ENCODE measurements around the gene ASMT.
"Not testable (repeated sequence)": the region's sequence is repeated elsewhere in the genome, so short reads cannot be mapped to it uniquely, and the experiment has no call there.

Gene ASMT, protein sequence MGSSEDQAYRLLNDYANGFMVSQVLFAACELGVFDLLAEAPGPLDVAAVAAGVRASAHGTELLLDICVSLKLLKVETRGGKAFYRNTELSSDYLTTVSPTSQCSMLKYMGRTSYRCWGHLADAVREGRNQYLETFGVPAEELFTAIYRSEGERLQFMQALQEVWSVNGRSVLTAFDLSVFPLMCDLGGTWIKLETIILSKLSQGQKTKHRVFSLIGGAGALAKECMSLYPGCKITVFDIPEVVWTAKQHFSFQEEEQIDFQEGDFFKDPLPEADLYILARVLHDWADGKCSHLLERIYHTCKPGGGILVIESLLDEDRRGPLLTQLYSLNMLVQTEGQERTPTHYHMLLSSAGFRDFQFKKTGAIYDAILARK

GRCh38 chrX:1614927-1615326 is at the start of gene ASMT:
ASMT (plus strand) TSS chrX:1615059; CDS start chrX:1615200, 141 bp downstream.
- POLR2A ChIA-PET, result no interaction called here
- DNase-seq (ENCODE audit: extremely low spot score), result no peak
- no peak for TF ChIP-seq CTBP1 (IDR thresholded peaks at IDR 0.05; ENCODE audit: borderline replicate concordance)
- TF ChIP-seq ZNF384 (IDR thresholded peaks at IDR 0.05), result no peak
- TF ChIP-seq HDGF (IDR thresholded peaks at IDR 0.05; ENCODE audit: borderline replicate concordance), result no peak
- no peak for TF ChIP-seq ELF4 (IDR thresholded peaks at IDR 0.05)
- no peak for TF ChIP-seq SUZ12 (IDR thresholded peaks at IDR 0.05)
- TF ChIP-seq L3MBTL2 (conservative IDR thresholded peaks at IDR 0.05), result no peak
- no peak for TF ChIP-seq FOXK2 (IDR thresholded peaks at IDR 0.05)
- TF ChIP-seq PKNOX1 (IDR thresholded peaks at IDR 0.05), result no peak
- TF ChIP-seq NFRKB (IDR thresholded peaks at IDR 0.05), result no peak
- no peak for TF ChIP-seq FOXM1 (IDR thresholded peaks at IDR 0.05; ENCODE audit: borderline replicate concordance)
- TF ChIP-seq TARDBP (IDR thresholded peaks at IDR 0.05), result no peak
- no peak for TF ChIP-seq ARNT (IDR thresholded peaks at IDR 0.05)
- TF ChIP-seq BHLHE40 (IDR thresholded peaks at IDR 0.05; ENCODE audit: borderline replicate concordance), result no peak
- no peak for TF ChIP-seq SP1 (IDR thresholded peaks at IDR 0.05)
- no peak for TF ChIP-seq LEF1 (IDR thresholded peaks at IDR 0.05; ENCODE audit: borderline replicate concordance)
- CTCF ChIA-PET, result no interaction called here

GRCh38 chrX:1574181-1574580 is 40.7 kb upstream of the ASMT start:
- POLR2A ChIA-PET; CTCF ChIA-PET; DNase-seq (ENCODE audit: extremely low spot score): not testable (repeated sequence)

- POLR2A ChIA-PET, result no interaction called here
- TF ChIP-seq LEF1 (IDR thresholded peaks at IDR 0.05; ENCODE audit: borderline replicate concordance) (no peak), FOXK2 (IDR thresholded peaks at IDR 0.05) (no peak), ARNT (IDR thresholded peaks at IDR 0.05) (no peak), HDGF (IDR thresholded peaks at IDR 0.05; ENCODE audit: borderline replicate concordance) (no peak), FOXM1 (IDR thresholded peaks at IDR 0.05; ENCODE audit: borderline replicate concordance) (no peak), CTBP1 (IDR thresholded peaks at IDR 0.05; ENCODE audit: borderline replicate concordance) (no peak), PKNOX1 (IDR thresholded peaks at IDR 0.05) (no peak), NFRKB (IDR thresholded peaks at IDR 0.05) (no peak), TARDBP (IDR thresholded peaks at IDR 0.05) (no peak), SP1 (IDR thresholded peaks at IDR 0.05) (no peak), FOXA1 (IDR thresholded peaks at IDR 0.05) (no peak)
- CTCF ChIA-PET, result no interaction called here
- DNase-seq (ENCODE audit: extremely low spot score), result no peak
Measured at GRCh38 chrX:1576201-1576992, 38.5 kb upstream of the ASMT start.

DNA sequence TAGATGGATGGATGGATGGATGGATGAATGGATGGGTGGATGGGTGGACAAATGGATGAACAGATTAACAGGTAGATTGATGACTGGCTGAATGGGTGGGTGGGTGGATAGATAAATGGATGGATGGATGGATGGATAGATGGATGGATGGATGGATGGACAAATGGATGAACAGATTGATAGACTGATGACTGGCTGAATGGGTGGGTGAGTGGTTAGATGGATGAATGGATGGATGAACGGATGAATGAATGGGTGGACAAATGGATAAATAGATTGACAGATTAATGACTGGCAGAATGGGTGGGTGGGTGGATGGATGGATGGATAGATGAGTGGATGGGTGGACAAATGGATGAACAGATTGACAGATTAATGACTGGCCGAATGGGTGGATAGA is 37.0 kb upstream of the ASMT start:
- POLR2A ChIA-PET, result no interaction called here
- TF ChIP-seq ZNF384 (IDR thresholded peaks at IDR 0.05) (no peak), FOXM1 (IDR thresholded peaks at IDR 0.05; ENCODE audit: borderline replicate concordance) (no peak), PKNOX1 (IDR thresholded peaks at IDR 0.05) (peak; percentile 66)

DNA sequence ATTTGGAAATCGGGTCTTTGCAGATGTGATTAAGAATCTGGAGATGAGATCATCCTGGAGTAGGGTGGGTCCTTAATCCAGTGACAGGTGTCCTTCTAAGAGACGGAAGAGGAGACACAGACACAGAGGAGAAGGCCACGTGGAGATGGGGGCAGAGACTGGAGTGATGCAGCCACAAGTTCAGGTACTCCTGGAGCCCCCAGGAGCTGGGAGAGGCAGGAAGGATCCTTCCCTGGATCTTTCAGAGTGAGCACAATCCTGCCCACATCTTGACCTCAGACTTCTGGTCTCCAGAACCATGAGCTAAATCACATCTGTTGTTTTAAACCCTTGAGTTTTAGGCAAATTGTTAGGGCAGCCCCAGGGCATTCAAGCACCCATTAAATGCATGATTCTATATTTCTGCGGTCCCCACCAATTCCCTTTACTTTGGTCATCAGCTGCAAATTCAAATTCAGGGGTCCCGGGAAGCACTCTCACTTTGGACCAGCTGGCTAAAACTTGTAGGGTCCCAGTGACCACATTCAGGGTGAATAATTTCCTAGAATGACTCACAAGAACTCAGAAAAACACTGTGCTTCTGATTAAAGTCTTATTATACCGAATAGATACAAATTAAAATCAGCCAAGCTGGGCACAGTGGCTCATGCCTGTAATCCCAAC is 36.2 kb upstream of the ASMT start:
- no peak for DNase-seq (ENCODE audit: extremely low spot score)
- CTCF ChIA-PET, result no interaction called here
- TF ChIP-seq BHLHE40 (IDR thresholded peaks at IDR 0.05; ENCODE audit: borderline replicate concordance) (no peak), SUZ12 (IDR thresholded peaks at IDR 0.05) (no peak)
- POLR2A ChIA-PET, result no interaction called here

More for the DNA sequence above, 37.0 kb upstream of the ASMT start:
- CTCF ChIA-PET, result no interaction called here
- no peak for DNase-seq (ENCODE audit: extremely low spot score)

DNA sequence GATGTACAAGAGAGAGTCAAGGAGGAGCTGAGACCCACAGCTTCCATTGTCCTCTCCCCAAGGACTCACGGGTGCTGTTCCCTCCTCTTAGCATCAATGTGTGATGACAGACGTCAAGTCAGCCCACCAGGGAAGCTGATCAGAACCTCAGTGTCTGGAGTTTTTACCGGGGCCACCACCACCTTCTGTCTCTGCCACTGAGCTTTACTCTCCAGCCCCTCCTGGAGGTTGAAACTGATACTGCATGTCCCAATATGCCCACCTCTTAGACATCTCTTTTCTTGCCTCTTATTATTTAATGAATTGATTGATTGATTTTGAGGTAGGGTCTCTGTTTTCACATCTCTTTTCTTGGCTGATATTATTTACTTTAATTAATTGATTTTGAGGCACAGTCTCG is 33.7 kb upstream of the ASMT start:
- DNase-seq (ENCODE audit: extremely low spot score), result peak; percentile 75
- ChIA-PET POLR2A (no interaction called here), CTCF (no interaction called here)
- TF ChIP-seq CTBP1 (IDR thresholded peaks at IDR 0.05; ENCODE audit: borderline replicate concordance), result no peak
- TF ChIP-seq ARNT (IDR thresholded peaks at IDR 0.05), result no peak
- no peak for TF ChIP-seq L3MBTL2 (conservative IDR thresholded peaks at IDR 0.05)
- TF ChIP-seq FOXM1 (IDR thresholded peaks at IDR 0.05; ENCODE audit: borderline replicate concordance), result no peak
- TF ChIP-seq ZNF384 (IDR thresholded peaks at IDR 0.05), result no peak
- no peak; the same call in 1 of the 2 replicates for TF ChIP-seq PKNOX1 (IDR thresholded peaks at IDR 0.05)
- no peak for TF ChIP-seq BHLHE40 (IDR thresholded peaks at IDR 0.05; ENCODE audit: borderline replicate concordance)
- TF ChIP-seq TARDBP (IDR thresholded peaks at IDR 0.05), result no peak
- no peak for TF ChIP-seq SUZ12 (IDR thresholded peaks at IDR 0.05)
- no peak for TF ChIP-seq LEF1 (IDR thresholded peaks at IDR 0.05; ENCODE audit: borderline replicate concordance)
- no peak for TF ChIP-seq NFRKB (IDR thresholded peaks at IDR 0.05)
- TF ChIP-seq HDGF (IDR thresholded peaks at IDR 0.05; ENCODE audit: borderline replicate concordance), result no peak
- TF ChIP-seq SP1 (IDR thresholded peaks at IDR 0.05), result no peak
- no peak for TF ChIP-seq FOXK2 (IDR thresholded peaks at IDR 0.05)
